TTC549 (cell line): ENCODE results near the gene PRAMEF18.
"Not testable (repeated sequence)": the region's sequence is repeated elsewhere in the genome, so short reads cannot be mapped to it uniquely, and the experiment has no call there.

Source experiments
- FAIRE-seq: peaks from 2 replicates; lab custom pipeline; 2012; peaks lifted over from hg19 to GRCh38; lab: Jason Lieb, UNC

PRAMEF18 gene, protein sequence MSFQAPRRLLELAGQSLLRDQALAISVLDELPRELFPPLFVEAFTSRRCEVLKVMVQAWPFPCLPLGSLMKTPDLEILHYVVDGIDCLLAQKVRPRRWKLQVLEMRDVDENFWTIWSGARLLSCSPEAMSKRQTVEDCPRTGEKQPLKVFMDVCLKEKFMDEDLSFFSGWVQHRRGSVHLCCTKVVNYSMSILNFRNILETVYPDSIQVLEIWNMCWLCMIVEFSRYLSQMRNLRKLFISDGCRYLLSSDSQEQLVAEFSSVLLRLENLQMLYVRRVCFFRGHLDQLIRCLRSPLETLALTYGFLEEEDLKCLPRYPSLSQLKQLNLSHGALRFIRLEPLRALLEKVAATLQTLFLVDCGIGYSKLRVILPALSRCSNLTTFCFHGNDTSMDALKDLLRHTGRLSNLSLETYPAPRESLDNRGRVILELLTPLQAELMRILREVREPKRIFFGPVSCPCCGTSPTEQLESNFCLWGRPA

GRCh38 chr1:13225675-13226204 lies at the start of gene PRAMEF18:
Gene PRAMEF18 (minus strand): TSS chr1:13226154. CDS start chr1:13226106, 48 bp downstream.
- not testable (repeated sequence) for FAIRE-seq

- not testable (repeated sequence) for FAIRE-seq
These were observed 39.2 kb upstream of the PRAMEF18 start for GRCh38 chr1:13265124-13265523.

GRCh38 chr1:13253898-13254297 lies 27.9 kb upstream of the PRAMEF18 start, which contains the start of gene PRAMEF5:
Gene PRAMEF5 (plus strand): TSS chr1:13254198. CDS start chr1:13259269, 5,071 bp downstream.
- FAIRE-seq = not testable (repeated sequence)

DNA sequence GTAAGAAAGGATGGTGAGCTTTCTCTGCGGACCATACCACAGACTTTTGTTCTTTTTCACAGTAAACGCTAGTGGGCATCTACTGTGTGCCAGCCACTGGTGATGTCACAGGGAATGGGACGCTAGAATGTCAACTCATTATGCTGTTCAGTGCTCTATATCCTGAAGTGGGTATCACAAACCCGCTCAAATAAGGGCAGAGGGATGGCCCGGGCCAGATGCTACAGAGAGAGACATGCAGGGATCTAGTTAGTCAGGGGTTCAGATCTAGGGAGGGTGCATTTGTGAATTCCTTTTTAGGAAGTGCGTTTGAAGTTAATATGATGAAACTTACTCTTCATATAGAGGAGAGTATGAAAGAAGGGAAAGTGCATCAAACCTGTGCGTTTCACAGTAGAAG lies 21.2 kb upstream of the PRAMEF18 start:
- FAIRE-seq = not testable (repeated sequence)

GRCh38 chr1:13246554-13246871 lies 20.6 kb upstream of the PRAMEF18 start:
- FAIRE-seq = not testable (repeated sequence)

DNA sequence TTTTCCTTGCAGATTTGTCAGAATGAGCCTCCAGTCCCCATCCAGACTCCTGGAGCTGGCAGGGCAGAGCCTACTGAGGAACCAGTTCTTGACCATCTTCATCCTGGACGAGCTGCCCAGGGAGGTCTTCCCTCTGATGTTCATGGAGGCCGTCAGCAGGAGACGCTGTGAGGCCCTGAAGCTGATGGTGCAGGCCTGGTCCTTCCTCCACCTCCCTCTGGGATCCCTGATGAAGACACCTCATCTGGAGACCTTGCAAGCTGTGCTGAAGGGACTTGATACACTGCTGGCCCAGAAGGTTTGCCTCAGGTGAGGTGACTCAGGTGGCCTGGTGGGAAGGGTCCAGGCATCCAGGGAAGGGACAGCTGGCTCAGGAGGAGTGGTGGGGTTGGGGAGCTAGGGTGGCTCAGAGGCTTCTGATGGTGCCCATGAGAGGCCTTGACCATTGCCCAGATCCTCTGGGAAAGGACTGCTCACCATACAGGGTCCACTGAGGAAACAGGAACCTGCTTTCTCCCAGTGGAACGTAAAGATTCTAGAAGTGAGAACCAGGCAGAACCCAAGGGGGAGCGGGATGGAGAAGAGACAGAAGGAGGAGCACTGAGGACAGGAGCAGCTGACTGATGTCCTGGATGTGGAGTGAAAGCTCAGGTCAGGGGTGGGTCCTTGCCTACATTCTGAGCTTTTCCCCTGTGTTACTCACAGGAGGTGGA lies 20.0 kb upstream of the PRAMEF18 start:
- FAIRE-seq = not testable (repeated sequence)

- FAIRE-seq = not testable (repeated sequence)
These were observed 17.7 kb upstream of the PRAMEF18 start for GRCh38 chr1:13243536-13244263.

DNA sequence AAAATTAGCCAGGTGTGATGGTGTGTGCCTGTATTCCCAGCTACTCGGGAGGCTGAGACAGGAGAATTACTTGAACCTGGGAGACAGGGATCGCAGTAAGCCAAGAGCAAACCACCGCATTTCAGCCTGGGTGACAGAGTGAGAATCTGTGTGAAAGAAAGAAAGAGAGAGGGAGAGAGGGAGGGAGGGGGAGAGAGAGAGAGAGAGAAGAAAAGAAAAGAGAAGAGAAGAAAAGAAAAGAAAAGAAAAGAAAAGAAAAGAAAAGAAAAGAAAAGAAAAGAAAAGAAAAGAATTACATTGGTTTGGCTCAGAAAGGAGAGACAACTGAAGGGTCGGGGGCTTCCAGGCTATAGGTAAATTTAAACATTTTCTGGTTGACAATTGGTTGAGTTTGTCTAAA lies 13.7 kb upstream of the PRAMEF18 start:
- FAIRE-seq = not testable (repeated sequence)

- FAIRE-seq = not testable (repeated sequence)
These were observed 11.6 kb upstream of the PRAMEF18 start for GRCh38 chr1:13237572-13237971.

- FAIRE-seq = not testable (repeated sequence)
These were observed 8.1 kb upstream of the PRAMEF18 start for GRCh38 chr1:13234057-13234456.

- not testable (repeated sequence) for FAIRE-seq
These were observed 6.1 kb upstream of the PRAMEF18 start for GRCh38 chr1:13232056-13232455.

DNA sequence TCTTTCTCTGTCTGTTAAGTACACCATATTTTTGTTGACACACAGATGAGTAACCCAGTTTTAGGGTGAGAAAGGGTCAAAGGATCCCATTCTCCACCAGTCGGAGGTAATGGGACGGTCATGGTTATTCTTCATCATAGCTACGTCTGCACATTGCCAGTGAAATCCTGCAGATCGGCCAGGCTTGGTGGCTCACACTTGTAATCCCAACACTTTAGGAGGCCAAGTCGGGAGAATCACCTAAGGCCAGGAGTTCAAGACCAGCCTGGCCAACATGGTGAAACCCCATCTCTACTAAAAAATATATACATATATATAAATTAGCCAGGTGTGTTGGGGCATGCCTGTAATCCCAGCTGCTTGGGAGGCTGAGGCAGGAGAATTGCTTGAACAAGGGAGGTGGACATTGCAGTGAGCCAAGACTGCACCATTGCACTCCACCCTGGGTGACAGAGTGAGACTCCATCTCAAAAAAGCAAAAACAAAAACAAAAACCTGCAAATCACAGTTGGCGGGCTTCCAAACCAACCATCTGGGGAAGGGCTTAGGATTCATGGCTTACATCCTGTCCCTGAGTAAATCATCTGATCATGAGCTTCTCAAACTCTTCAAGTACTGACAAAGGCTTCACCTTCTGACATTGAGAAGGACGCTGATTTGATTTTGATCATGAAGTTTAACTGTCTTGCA lies 5.3 kb upstream of the PRAMEF18 start:
- not testable (repeated sequence) for FAIRE-seq

DNA sequence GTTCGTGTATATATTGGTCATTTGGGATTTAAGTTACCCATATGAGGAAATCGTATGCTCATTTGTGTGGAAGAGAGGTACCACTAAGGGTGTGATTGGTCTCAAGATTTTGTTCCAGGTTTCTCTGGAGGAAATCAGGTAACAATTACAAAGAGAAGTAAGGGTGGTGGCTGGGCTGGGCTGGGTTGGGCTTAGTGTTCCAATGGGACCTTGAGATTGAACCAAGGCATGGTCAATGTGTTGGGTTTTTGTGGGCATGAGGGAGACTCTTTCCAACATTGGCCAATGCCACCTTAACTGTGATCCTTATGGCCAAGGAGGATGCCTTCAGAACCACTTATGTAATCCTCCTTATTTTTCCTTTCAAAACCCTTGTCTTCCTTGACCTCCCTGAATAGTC lies 4.6 kb upstream of the PRAMEF18 start:
- not testable (repeated sequence) for FAIRE-seq

DNA sequence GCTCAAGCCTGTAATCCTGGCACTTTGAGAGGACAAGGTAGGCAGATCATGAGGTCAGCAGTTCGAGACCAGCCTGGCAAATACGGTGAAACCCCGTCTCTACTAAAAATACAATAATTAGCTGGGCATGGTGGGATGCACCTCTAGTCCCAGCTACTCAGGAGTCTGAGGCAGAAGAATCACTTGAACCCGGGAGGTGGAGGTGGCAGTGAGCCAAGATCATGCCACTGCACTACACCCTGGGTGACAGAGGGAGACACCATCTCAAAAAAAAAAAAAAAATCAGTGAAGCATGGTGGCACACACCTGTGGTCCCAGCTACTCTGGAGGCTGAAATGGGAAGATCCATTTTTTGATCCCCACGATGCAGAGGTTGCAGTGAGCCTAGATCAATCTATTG lies 4.1 kb upstream of the PRAMEF18 start:
- not testable (repeated sequence) for FAIRE-seq

DNA sequence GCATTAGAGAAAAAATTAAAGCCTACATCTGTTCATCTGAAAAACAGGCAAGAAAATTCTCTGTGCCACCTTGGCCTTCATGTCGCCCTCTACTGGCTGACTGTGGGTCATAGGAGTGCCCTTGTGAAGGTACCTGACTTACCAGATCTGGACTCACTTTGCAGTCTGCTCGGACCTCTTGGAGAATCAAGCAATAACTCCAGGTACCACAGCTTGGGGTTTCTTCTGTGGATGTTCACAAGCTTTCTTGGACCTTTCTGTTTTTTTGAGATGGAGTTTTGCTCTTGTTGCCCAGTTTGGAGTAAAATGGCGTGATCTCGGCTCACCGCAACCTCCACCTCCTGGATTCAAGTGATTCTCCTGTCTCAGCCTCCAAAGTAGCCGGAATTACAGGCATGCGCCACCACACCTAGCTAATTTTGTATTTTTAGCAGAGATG lies 2.4 kb upstream of the PRAMEF18 start:
- FAIRE-seq = no peak

DNA sequence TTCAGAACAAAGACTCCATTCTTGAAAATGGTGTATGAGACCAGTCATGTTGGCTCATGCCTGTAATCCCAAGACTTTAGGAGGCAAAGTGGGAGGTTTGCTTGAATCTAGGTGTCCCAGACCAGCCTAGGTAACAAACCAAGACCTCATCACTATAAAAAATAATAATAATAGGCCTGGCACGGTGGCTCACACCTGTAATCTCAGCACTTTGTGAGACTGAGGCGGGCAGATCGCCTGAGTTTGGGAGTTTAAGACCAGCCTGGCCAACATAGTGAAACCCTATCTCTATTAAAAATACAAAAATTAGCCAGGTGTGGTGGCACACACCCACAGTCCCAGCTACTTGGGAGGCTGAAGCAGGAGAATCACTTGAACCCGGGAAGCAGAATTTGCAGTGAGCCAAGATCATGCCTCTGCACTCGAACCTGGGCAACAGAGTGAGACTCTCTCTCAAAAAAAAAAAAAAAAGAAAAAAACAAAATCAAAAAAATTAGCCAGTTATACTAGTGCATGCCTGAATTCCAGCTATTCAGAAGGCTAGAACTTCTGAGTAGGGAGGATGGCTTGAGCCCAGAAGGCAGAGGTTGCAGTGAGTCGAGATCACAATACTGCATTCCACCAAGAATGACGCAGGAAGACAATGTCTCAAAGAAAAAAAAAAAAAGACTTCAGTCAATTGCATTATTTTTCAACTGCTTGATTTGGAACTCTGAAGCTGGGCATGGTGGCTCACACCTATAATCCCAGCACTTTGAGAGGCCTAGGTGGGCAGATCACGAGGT lies 1.5 kb upstream of the PRAMEF18 start:
- not testable (repeated sequence) for FAIRE-seq

DNA sequence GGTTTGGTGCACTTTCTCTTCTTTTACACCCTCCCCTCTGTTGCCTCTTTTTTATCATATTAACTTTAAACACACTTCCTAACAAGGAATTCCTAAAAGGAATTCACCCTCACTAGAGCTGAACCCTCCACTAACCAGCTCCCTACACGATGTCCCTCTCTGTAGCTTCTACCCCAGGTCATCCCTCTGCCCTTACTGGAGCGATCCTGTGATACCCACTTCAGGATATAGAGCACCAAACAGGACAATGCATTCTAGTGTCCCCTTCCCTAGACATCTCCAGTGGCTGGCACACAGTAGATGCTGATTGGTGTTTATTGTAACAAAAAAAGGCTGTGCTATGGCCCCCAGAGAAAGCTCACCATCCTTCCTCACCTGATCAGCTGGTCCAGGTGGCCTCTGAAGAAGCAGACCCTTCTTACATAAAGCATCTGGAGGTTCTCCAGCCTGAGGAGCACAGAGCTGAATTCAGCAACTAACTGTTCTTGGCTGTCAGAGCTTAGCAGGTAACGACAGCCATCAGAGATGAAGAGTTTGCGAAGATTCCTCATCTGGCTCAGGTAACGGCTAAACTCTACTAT lies 1.4 kb downstream of the PRAMEF18 start:
- FAIRE-seq = no peak

- FAIRE-seq = not testable (repeated sequence)
These were observed 3.2 kb downstream of the PRAMEF18 start for GRCh38 chr1:13222788-13223187.

DNA sequence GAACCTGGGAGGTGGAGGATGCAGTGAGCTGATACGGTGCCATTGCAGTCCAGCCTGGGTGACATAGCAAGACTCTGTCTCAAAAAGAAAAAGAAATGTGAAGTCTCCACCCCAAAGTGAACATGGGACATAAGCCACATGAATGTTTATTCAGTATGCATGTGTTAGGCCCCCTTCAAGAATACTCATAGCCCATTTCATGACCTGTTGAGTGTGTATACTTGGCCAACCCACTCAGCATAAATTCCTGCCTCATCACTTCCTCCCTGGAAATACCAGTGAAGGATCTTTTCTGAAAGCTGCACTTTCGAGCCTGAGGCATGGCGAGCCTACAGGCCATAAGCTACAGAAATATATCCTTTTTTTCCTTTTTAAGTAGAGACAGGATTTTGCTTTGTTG lies 6.8 kb downstream of the PRAMEF18 start:
- not testable (repeated sequence) for FAIRE-seq

- FAIRE-seq = not testable (repeated sequence)
These were observed 9.3 kb downstream of the PRAMEF18 start for GRCh38 chr1:13216619-13217018.
